HepG2 (cell line): ENCODE results near the gene C14orf180. TPM values are rescaled to one million over a fixed set of nuclear protein-coding genes. Genes with fewer than 3 reads are reported as not detected.
A peak's percentile ranks its signal among the peaks of the same experiment; 100 is the strongest.

ENCODE experiments used
- CBFB ChIP-seq: sonication (generic); formaldehyde crosslinking; IDR thresholded peaks from 2 replicates; pipeline ENCODE4 v1.4.0; 2020; ENCODE audit warnings: missing genetic modification reagents
- CHCHD3 ChIP-seq: sonication (generic); formaldehyde crosslinking; IDR thresholded peaks from 2 replicates; pipeline ENCODE4 v1.8.0; 2022; ENCODE audit warnings: mild to moderate bottlenecking, missing genetic modification reagents, moderate library complexity
- EED ChIP-seq: sonication (generic); formaldehyde crosslinking; IDR thresholded peaks from 2 replicates; pipeline ENCODE4 v1.5.0; 2020; ENCODE audit warnings: mild to moderate bottlenecking, missing genetic modification reagents
- FOXK2 ChIP-seq: fragments of 450-650 bp; IDR thresholded peaks from 2 replicates; pipeline ENCODE4 v1.6.1; 2016
- GLMP ChIP-seq: sonication (generic); formaldehyde crosslinking; IDR thresholded peaks from 2 replicates; pipeline ENCODE4 v1.9.0; 2021; ENCODE audit warnings: missing genetic modification reagents, mild to moderate bottlenecking, borderline replicate concordance
- MIER2 ChIP-seq: IDR thresholded peaks from 2 replicates; pipeline ENCODE4 v1.6.1; 2016; ENCODE audit warnings: missing biosample characterization, missing genetic modification reagents
- MLXIP ChIP-seq: sonication (generic); formaldehyde crosslinking; IDR thresholded peaks from 2 replicates; pipeline ENCODE4 v1.9.0; 2021; ENCODE audit warnings: missing genetic modification reagents, borderline replicate concordance
- MXD1 ChIP-seq: sonication (generic); formaldehyde crosslinking; IDR thresholded peaks from 2 replicates; pipeline ENCODE4 v1.4.0; 2020; ENCODE audit warnings: mild to moderate bottlenecking, missing genetic modification reagents
- RBM39 ChIP-seq: fragments of 200-400 bp; formaldehyde crosslinking; IDR thresholded peaks from one replicate; pipeline ENCODE4 v1.6.1; 2018; ENCODE audit warnings: antibody characterized with exemption, mild to moderate bottlenecking, low read depth, low read length; ENCODE audit not compliant: poor library complexity, severe bottlenecking
- SMAD1 ChIP-seq: sonication (generic); formaldehyde crosslinking; IDR thresholded peaks from 2 replicates; pipeline ENCODE4 v1.4.0; 2020; ENCODE audit warnings: missing genetic modification reagents, low read depth, mild to moderate bottlenecking, borderline replicate concordance
- SRSF1 ChIP-seq: fragments of 200-400 bp; formaldehyde crosslinking; optimal IDR thresholded peaks from 2 replicates; pipeline ENCODE3; 2017; ENCODE audit warnings: mild to moderate bottlenecking, low read depth, low read length, moderate library complexity
- SSRP1 ChIP-seq: IDR thresholded peaks from 2 replicates; pipeline ENCODE4 v1.6.1; 2016; ENCODE audit warnings: control low read depth
- TEF ChIP-seq: sonication (generic); formaldehyde crosslinking; IDR thresholded peaks from 2 replicates; pipeline ENCODE4 v1.5.0; 2020; ENCODE audit warnings: missing genetic modification reagents
- THAP8 ChIP-seq: sonication (generic); formaldehyde crosslinking; IDR thresholded peaks from 2 replicates; pipeline ENCODE4 v1.5.1; 2020; ENCODE audit warnings: missing genetic modification reagents, mild to moderate bottlenecking, borderline replicate concordance
- TMF1 ChIP-seq: sonication (generic); formaldehyde crosslinking; IDR thresholded peaks from 2 replicates; pipeline ENCODE4 v1.8.1; 2022; ENCODE audit warnings: low read depth, missing genetic modification reagents
- ZNF160 ChIP-seq: sonication (generic); formaldehyde crosslinking; IDR thresholded peaks from 2 replicates; pipeline ENCODE4 v1.8.0; 2022; ENCODE audit warnings: mild to moderate bottlenecking, inconsistent platforms, missing genetic modification reagents
- ZNF33A ChIP-seq: sonication (generic); formaldehyde crosslinking; IDR thresholded peaks from 2 replicates; pipeline ENCODE4 v1.5.1; 2020; ENCODE audit warnings: missing genetic modification reagents, mild to moderate bottlenecking, moderate library complexity, borderline replicate concordance
- ZNF501 ChIP-seq: sonication (generic); formaldehyde crosslinking; IDR thresholded peaks from 2 replicates; pipeline ENCODE4 v1.5.1; 2020; ENCODE audit warnings: mild to moderate bottlenecking, moderate library complexity, missing genetic modification reagents
- ZNF7 ChIP-seq: IDR thresholded peaks from 2 replicates; pipeline ENCODE4 v1.6.1; 2016; ENCODE audit warnings: missing biosample characterization, missing genetic modification reagents
- ZNF709 ChIP-seq: sonication (generic); formaldehyde crosslinking; IDR thresholded peaks from 2 replicates; pipeline ENCODE4 v1.5.0; 2020; ENCODE audit warnings: mild to moderate bottlenecking, missing genetic modification reagents
- ZNF800 ChIP-seq: sonication (generic); formaldehyde crosslinking; IDR thresholded peaks from 2 replicates; pipeline ENCODE4 v1.4.0; 2020; ENCODE audit warnings: missing genetic modification reagents
- polyA plus RNA-seq, 8 experiments: library from polyadenylated mRNA; depleted of rRNA in 3 of 8; stranded (reverse) in 7 of 8; unstranded in 1 of 8; fragments of >200 nt; fragmentation: Illumina TruSeq in 4 of 8; extraction: Trizol in 4 of 8; gene quantifications; 2 replicates each; pipeline versions ENCODE4 v1.2.1 to v1.2.3, GENCODE V29; 2011 to 2016; ENCODE audit warnings: low read depth in 4 of 8, missing spikeins in 1 of 8, mixed read lengths in 1 of 8; ENCODE audit not compliant: insufficient read depth in 1 of 8
- total RNA-seq, 5 experiments: library from RNA; depleted of rRNA; stranded (reverse); fragments of >200 nt; fragmentation: Illumina TruSeq; extraction: Trizol; gene quantifications; 2 replicates each; pipeline ENCODE4 v1.2.3, GENCODE V29; 2016; ENCODE audit warnings: low read depth in 1 of 5

Gene C14orf180
- total and polyA plus RNA-seq, 2 of the 13 experiments (the other 11 are each of a cell fraction or from before 2014, with no cell fraction given), result not detected

- TF ChIP-seq ZNF800, result peak; percentile 72
- TF ChIP-seq CBFB (CRISPR knock-in tag), result peak; percentile 40; the same call in 1 of the 2 replicates
- peak; percentile 53; the same call in 1 of the 2 replicates for TF ChIP-seq MLXIP (CRISPR knock-in tag)
- no peak for TF ChIP-seq EED (CRISPR knock-in tag)
- no peak for TF ChIP-seq GLMP
- no peak for TF ChIP-seq RBM39
- peak; percentile 36; the same call in 1 of the 2 replicates for TF ChIP-seq TEF (CRISPR knock-in tag)
- no peak for TF ChIP-seq THAP8
- TF ChIP-seq CHCHD3 (CRISPR knock-in tag), result no peak
- TF ChIP-seq ZNF709 (CRISPR knock-in tag), result no peak
- TF ChIP-seq MXD1 (CRISPR knock-in tag), result no peak; the same call in 1 of the 2 replicates
- no peak for TF ChIP-seq ZNF160
- TF ChIP-seq SRSF1, result no peak
- no peak for TF ChIP-seq SMAD1
- TF ChIP-seq FOXK2, result no peak
- TF ChIP-seq ZNF33A (CRISPR knock-in tag), result no peak
- 0 out of 2 replicates have a peak, but pooled peaks have one; percentile 25 for TF ChIP-seq ZNF501 (CRISPR knock-in tag)
- peak; percentile 94 for TF ChIP-seq MIER2 (CRISPR knock-in tag)
- TF ChIP-seq ZNF7 (CRISPR knock-in tag), result no peak
- 0 out of 2 replicates have a peak, but pooled peaks have one; percentile 45 for TF ChIP-seq TMF1 (CRISPR knock-in tag)
- no peak for TF ChIP-seq SSRP1 (CRISPR knock-in tag)
Observed at GRCh38 chr14:104604458-104605449, 25.2 kb downstream of the C14orf180 start, which contains the start of gene TMEM179 (continued).
